Activated CD8-positive, alpha-beta T cell treated with anti-CD3 and anti-CD28 coated beads for 36 hours (primary cell): ENCODE results near the gene FLOT2. TPM values are rescaled to one million over a fixed set of nuclear protein-coding genes. Genes with fewer than 3 reads are reported as not detected.

Experiments
- ATAC-seq: fragments of 200-7000 bp; cut with Tn5 transposase; one replicate; pipeline ENCODE4 v1.10.0; 2021; ENCODE audit warnings: mild to moderate bottlenecking, moderate library complexity
- CTCF ChIA-PET: fragments of 350-600 bp; sonication (Branson Sonifier 250); formaldehyde crosslinking; loops from one replicate; lab custom pipeline; 2021; ENCODE audit warnings: antibody characterized with exemption; lab: Charles Lee
- POLR2A ChIA-PET: fragments of 350-600 bp; sonication (Branson Sonifier 250); formaldehyde crosslinking; loops from one replicate; lab custom pipeline; 2021; ENCODE audit warnings: antibody characterized with exemption; lab: Charles Lee
- DNase-seq: peaks from one replicate; pipeline ENCODE4 v3.0.0-alpha.2; 2020
- H3K27ac Mint-ChIP-seq: one replicate; pipeline ENCODE4 v1.8.0; 2021; ENCODE audit warnings: mild to moderate bottlenecking, mixed read lengths
- H3K27me3 Mint-ChIP-seq: one replicate; pipeline ENCODE4 v1.8.0; 2021; ENCODE audit warnings: mixed read lengths
- H3K36me3 Mint-ChIP-seq: one replicate; pipeline ENCODE4 v1.8.0; 2021; ENCODE audit warnings: low read depth, mixed read lengths
- H3K4me1 Mint-ChIP-seq: one replicate; pipeline ENCODE4 v1.8.0; 2021; ENCODE audit warnings: low read depth, mixed read lengths
- H3K4me3 Mint-ChIP-seq: one replicate; pipeline ENCODE4 v1.8.0; 2021; ENCODE audit warnings: mild to moderate bottlenecking, moderate library complexity, mixed read lengths
- H3K9me3 Mint-ChIP-seq: one replicate; pipeline ENCODE4 v1.8.0; 2021; ENCODE audit warnings: mixed read lengths
- intact Hi-C: fragments of 100-400 bp; cut with micrococcal nuclease; formaldehyde crosslinking; loops from one replicate; pipeline ENCODE4 v1.10.0; 2022
- total RNA-seq, 2 experiments: library from RNA; stranded (reverse); gene quantifications; one replicate each; pipeline ENCODE4 v1.2.3, GENCODE V29; 2021
- TF ChIP-seq, protein P1 (sequence below): fragments of 200-600 bp; IDR thresholded peaks from one replicate; pipeline ENCODE4 v1.8.0; 2022; ENCODE audit warnings: antibody characterized with exemption, mild to moderate bottlenecking

FLOT2 gene
- total RNA-seq, 2 experiments from 2014 or later = 59.7 to 60.1 TPM

DNA sequence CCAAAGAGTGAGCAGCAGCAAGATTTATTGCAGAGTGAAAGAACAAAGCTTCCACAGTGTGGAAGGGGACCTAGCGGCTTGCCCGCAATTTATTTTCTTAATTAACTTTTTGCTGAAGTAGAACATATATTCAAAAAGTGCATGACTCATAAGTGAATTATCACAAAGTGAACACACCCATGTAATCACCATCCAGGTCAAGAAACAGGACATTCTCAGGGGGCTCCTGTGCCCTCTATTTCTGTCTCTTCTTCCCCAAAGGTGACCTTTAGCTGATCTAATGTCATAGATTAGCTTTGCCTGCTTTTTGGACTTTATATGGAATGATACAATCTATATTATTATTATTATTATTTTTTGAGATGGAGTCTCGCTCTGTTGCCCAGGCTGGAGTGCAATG, 22.8 kb downstream of the FLOT2 start:
- Mint-ChIP-seq H3K4me1 (peaks cover 43% of the 10 kb centered on the region), H3K9me3 (no peaks in the 10 kb centered on the region), H3K27me3 (no peaks in the 10 kb centered on the region), H3K27ac (no peak overlapping the region), H3K4me3 (no peak overlapping the region), H3K36me3 (peaks cover 13% of the 10 kb centered on the region)
- ChIA-PET POLR2A (interaction anchor here (1.0 to 1.7 kb wide), 3 partner anchors 33 to 149 kb away, joined by 4 to 5 read pairs (median 5); partner anchors contain the start of genes FAM222B and TLCD1), CTCF (interaction anchor here (0.9 to 1.5 kb wide), 5 partner anchors 26 to 148 kb away, joined by 3 to 5 read pairs (median 3); no protein-coding TSS in a partner anchor)
- ATAC-seq = no peak
- intact Hi-C loops = loop anchor here (10.0 kb wide), 1 partner anchor 60 kb away; no protein-coding TSS in a partner anchor
- no peak for DNase-seq
- TF ChIP-seq, protein P1, sequence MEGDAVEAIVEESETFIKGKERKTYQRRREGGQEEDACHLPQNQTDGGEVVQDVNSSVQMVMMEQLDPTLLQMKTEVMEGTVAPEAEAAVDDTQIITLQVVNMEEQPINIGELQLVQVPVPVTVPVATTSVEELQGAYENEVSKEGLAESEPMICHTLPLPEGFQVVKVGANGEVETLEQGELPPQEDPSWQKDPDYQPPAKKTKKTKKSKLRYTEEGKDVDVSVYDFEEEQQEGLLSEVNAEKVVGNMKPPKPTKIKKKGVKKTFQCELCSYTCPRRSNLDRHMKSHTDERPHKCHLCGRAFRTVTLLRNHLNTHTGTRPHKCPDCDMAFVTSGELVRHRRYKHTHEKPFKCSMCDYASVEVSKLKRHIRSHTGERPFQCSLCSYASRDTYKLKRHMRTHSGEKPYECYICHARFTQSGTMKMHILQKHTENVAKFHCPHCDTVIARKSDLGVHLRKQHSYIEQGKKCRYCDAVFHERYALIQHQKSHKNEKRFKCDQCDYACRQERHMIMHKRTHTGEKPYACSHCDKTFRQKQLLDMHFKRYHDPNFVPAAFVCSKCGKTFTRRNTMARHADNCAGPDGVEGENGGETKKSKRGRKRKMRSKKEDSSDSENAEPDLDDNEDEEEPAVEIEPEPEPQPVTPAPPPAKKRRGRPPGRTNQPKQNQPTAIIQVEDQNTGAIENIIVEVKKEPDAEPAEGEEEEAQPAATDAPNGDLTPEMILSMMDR = no peak

DNA sequence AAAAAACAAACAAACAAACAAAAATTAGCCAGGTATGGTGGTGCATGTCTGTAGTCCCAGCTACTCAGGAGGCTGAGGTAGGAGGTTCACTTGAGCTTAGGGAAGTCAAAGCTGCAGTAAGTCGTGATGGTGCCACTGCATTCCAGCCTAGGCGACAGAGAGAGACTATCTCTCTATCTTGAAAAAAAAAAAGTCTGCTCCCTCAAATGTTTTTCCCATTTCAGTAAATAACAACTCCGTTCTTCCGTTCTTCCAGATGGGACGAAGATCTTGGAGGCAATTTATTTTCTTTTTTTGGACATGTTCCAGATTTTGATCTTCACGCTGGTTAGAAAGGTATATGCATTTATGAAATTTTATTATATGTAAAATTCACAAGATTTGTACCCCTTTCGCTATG, 23.7 kb downstream of the FLOT2 start:
- intact Hi-C loops = loop anchor here (10.0 kb wide), 1 partner anchor 59 kb away; no protein-coding TSS in a partner anchor
- ATAC-seq (no peak), DNase-seq (no peak)
- TF ChIP-seq, protein P1 = no peak
- POLR2A ChIA-PET = no interaction called here
- H3K27me3 Mint-ChIP-seq = no peaks in the 10 kb centered on the region
- no peak overlapping the region for H3K4me3 Mint-ChIP-seq
- H3K27ac Mint-ChIP-seq = no peak overlapping the region
- CTCF ChIA-PET = no interaction called here
- peaks cover 43% of the 10 kb centered on the region for H3K4me1 Mint-ChIP-seq
- no peaks in the 10 kb centered on the region for H3K9me3 Mint-ChIP-seq
- H3K36me3 Mint-ChIP-seq = peaks cover 7% of the 10 kb centered on the region

DNA sequence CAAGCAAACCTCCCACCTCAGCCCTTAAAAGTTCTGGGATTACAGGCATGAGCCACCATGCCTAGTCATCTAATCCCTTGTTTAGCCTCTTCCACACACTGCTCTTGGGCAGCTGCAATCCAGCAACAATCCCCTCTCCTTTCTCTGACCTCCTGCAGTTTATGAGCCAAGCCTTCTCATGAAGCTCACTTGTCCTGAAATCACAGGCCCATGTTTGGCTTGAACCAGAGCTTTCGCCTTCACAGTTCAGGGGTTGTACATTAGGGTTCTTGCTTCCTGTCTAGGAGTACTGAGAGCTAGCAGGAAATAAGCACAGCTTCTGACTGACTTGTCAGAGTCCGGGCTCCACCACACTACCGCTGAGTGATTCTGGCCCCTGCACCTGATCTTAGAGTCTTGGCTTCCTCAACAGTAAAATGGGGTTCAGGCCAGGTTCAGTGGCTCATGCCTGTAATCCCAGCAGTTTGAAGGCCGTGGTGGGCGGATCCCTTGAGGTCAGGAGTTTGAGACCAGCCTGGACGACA, 26.4 kb downstream of the FLOT2 start:
- Mint-ChIP-seq H3K27ac (peak overlapping the region; percentile 98), H3K36me3 (no peaks in the 10 kb centered on the region), H3K27me3 (no peaks in the 10 kb centered on the region), H3K4me3 (no peak overlapping the region), H3K9me3 (no peaks in the 10 kb centered on the region), H3K4me1 (peaks cover 24% of the 10 kb centered on the region)
- ChIA-PET CTCF (interaction anchor here (0.8 to 3.8 kb wide), 14 partner anchors 9 to 144 kb away, joined by 3 to 24 read pairs (median 4); partner anchors contain the start of genes DHRS13 and TLCD1), POLR2A (interaction anchor here (0.8 to 2.5 kb wide), 7 partner anchors 10 to 144 kb away, joined by 3 to 18 read pairs (median 4); partner anchors contain the start of gene FLOT2)
- ATAC-seq = peak; percentile 96
- TF ChIP-seq, protein P1 = no peak
- DNase-seq = peak; percentile 75
- intact Hi-C loops = loop anchor here (10.0 kb wide), 1 partner anchor 56 kb away; no protein-coding TSS in a partner anchor

DNA sequence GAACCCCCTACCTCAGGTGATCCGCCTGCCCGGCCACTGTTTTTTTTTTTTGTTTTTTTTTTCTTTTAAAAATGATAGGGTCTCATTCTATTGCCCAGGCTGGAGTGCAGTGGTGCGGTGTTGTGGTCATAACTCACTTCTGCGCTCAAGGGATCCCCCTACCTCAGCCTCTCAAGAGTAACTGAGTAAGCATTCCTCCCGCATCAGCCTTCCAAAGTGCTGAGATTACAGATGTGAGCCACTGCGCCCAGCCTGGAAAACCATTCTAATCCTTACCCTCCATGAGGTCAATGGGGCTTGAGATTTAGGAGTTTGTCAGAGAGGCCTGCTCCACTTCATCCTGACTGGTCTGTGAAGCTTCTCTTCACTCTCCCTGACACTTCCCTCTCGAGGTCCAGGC, 30.3 kb downstream of the FLOT2 start:
- H3K4me3 Mint-ChIP-seq = no peak overlapping the region
- no peaks in the 10 kb centered on the region for H3K36me3 Mint-ChIP-seq
- no peak for ATAC-seq
- no peak overlapping the region for H3K27ac Mint-ChIP-seq
- no peaks in the 10 kb centered on the region for H3K27me3 Mint-ChIP-seq
- ChIA-PET POLR2A (no interaction called here), CTCF (interaction anchor here (1.6 kb wide), 1 partner anchor 18 kb away, joined by 5 read pairs; no protein-coding TSS in a partner anchor)
- TF ChIP-seq, protein P1 = no peak
- intact Hi-C loops = no loop called here
- no peak for DNase-seq
- H3K9me3 Mint-ChIP-seq = no peaks in the 10 kb centered on the region
- H3K4me1 Mint-ChIP-seq = peaks cover 12% of the 10 kb centered on the region
